Endothelial cell (in vitro differentiated cells): Measurements from ENCODE around the gene PHPT1. TPM values are rescaled to one million over a fixed set of nuclear protein-coding genes. Genes with fewer than 3 reads are reported as not detected.
A peak's percentile ranks its signal among the peaks of the same experiment; 100 is the strongest.
"Not testable (repeated sequence)": the region's sequence is repeated elsewhere in the genome, so short reads cannot be mapped to it uniquely, and the experiment has no call there.

Experiments
- DNase-seq: peaks from one replicate; pipeline ENCODE4 v3.0.0; 2021; ENCODE audit warnings: low spot score
- H3K27ac Mint-ChIP-seq: one replicate; pipeline ENCODE4 v1.8.0; 2021; ENCODE audit warnings: mixed read lengths, inconsistent platforms; ENCODE audit not compliant: unreplicated experiment
- H3K27me3 Mint-ChIP-seq: one replicate; pipeline ENCODE4 v1.8.0; 2021; ENCODE audit warnings: mild to moderate bottlenecking, moderate library complexity, mixed read lengths, inconsistent platforms; ENCODE audit not compliant: unreplicated experiment
- H3K36me3 Mint-ChIP-seq: one replicate; pipeline ENCODE4 v1.8.0; 2021; ENCODE audit warnings: mild to moderate bottlenecking, low read depth, mixed read lengths, inconsistent platforms; ENCODE audit not compliant: unreplicated experiment
- H3K4me1 Mint-ChIP-seq: one replicate; pipeline ENCODE4 v1.8.0; 2021; ENCODE audit warnings: mild to moderate bottlenecking, mixed read lengths, inconsistent platforms; ENCODE audit not compliant: unreplicated experiment
- H3K4me3 Mint-ChIP-seq: one replicate; pipeline ENCODE4 v1.8.0; 2021; ENCODE audit warnings: mild to moderate bottlenecking, mixed read lengths, inconsistent platforms; ENCODE audit not compliant: unreplicated experiment
- H3K9me3 Mint-ChIP-seq: one replicate; pipeline ENCODE4 v1.8.0; 2021; ENCODE audit warnings: mixed read lengths, inconsistent platforms; ENCODE audit not compliant: unreplicated experiment
- total RNA-seq: library from RNA; stranded (reverse); fragmentation: NEBNext Ultra II Directional; extraction: Animal tissue kit (Norgen Biotek cat#: 25700); gene quantifications from one replicate; pipeline ENCODE4 v1.2.1, GENCODE V29; 2021; ENCODE audit not compliant: unreplicated experiment
- TF ChIP-seq, protein P1 (sequence below): fragments of 200-600 bp; sonication (generic); IDR thresholded peaks from one replicate; pipeline ENCODE4 v1.5.0; 2021; ENCODE audit warnings: antibody characterized with exemption; ENCODE audit not compliant: unreplicated experiment

The PHPT1 gene
- total RNA-seq, 1 donor from 2014 or later, result 134 TPM

DNA sequence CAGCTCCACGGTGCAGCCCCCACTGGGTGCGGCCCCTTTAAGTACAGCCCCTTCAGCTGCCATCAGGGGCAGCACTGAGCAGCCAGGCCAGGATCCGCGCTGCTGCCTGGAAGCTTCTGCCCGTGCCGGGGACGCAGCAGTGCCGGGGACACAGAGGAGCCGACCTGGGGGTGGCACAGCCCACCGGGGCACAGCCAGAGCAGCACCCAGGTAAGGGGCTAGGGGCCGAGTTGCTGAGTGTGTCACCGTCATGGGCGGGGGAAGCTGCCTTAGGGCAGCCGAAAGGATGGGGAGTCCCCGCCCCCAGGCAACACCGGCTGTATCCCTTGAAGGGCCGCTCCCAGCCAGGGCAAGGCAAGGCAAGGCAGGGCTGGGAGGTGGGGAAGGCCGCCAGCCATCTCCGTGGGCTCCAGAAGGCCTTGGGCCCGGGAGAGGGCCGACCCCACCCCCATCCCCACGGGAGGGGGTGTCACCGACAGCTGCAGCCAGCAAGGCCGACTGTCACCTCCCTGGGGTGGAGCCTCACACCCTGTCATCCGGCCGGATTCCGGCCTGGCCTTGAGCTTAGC, 6.7 kb upstream of the PHPT1 start, which contains the start of gene AJM1:
Gene AJM1 (plus strand): TSS at position 99 of the 569 bp plus-strand sequence. CDS start 1,937 bp downstream, outside the sequence.
- not testable (repeated sequence) for H3K36me3 Mint-ChIP-seq, H3K27ac Mint-ChIP-seq, H3K9me3 Mint-ChIP-seq, H3K27me3 Mint-ChIP-seq, H3K4me1 Mint-ChIP-seq, H3K4me3 Mint-ChIP-seq
- TF ChIP-seq, protein P1, sequence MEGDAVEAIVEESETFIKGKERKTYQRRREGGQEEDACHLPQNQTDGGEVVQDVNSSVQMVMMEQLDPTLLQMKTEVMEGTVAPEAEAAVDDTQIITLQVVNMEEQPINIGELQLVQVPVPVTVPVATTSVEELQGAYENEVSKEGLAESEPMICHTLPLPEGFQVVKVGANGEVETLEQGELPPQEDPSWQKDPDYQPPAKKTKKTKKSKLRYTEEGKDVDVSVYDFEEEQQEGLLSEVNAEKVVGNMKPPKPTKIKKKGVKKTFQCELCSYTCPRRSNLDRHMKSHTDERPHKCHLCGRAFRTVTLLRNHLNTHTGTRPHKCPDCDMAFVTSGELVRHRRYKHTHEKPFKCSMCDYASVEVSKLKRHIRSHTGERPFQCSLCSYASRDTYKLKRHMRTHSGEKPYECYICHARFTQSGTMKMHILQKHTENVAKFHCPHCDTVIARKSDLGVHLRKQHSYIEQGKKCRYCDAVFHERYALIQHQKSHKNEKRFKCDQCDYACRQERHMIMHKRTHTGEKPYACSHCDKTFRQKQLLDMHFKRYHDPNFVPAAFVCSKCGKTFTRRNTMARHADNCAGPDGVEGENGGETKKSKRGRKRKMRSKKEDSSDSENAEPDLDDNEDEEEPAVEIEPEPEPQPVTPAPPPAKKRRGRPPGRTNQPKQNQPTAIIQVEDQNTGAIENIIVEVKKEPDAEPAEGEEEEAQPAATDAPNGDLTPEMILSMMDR, result peak; percentile 88
- DNase-seq, result peak; percentile 88

DNA sequence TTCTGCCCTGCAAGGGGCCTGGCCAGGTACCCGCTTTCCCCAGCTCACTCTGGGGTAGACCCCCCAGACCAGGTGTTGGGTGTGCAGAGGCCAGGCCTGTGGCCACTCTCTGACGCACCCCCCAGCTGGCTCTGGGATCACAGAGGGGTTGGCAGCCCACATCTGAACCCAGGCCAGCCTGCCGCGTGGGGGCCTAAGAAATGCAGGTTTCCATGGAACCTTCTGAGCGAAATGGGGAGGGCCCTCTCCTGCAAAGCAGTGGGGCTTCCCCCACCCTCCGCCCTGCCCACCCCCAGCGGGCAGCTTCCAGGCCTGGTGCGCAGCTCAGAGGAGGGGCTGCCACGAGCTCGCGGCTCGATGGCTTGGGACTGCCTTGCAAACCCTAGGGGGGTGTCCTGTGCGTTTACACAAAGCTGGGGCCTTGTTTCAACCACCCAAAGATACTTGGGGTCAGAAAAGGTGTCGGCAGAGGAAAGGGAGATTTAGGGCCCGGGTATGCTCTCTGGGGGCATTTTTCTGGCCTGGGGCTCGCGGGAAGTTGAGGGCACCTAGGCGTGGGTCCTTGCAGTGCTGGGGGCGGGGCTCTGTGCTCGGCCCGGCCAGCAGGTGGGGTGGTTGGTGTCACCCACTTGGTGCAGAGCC, 5.9 kb upstream of the PHPT1 start:
- not testable (repeated sequence) for DNase-seq, H3K27ac Mint-ChIP-seq, H3K9me3 Mint-ChIP-seq, H3K36me3 Mint-ChIP-seq, H3K27me3 Mint-ChIP-seq, H3K4me1 Mint-ChIP-seq
- peak overlapping the region; percentile 47 for H3K4me3 Mint-ChIP-seq

DNA sequence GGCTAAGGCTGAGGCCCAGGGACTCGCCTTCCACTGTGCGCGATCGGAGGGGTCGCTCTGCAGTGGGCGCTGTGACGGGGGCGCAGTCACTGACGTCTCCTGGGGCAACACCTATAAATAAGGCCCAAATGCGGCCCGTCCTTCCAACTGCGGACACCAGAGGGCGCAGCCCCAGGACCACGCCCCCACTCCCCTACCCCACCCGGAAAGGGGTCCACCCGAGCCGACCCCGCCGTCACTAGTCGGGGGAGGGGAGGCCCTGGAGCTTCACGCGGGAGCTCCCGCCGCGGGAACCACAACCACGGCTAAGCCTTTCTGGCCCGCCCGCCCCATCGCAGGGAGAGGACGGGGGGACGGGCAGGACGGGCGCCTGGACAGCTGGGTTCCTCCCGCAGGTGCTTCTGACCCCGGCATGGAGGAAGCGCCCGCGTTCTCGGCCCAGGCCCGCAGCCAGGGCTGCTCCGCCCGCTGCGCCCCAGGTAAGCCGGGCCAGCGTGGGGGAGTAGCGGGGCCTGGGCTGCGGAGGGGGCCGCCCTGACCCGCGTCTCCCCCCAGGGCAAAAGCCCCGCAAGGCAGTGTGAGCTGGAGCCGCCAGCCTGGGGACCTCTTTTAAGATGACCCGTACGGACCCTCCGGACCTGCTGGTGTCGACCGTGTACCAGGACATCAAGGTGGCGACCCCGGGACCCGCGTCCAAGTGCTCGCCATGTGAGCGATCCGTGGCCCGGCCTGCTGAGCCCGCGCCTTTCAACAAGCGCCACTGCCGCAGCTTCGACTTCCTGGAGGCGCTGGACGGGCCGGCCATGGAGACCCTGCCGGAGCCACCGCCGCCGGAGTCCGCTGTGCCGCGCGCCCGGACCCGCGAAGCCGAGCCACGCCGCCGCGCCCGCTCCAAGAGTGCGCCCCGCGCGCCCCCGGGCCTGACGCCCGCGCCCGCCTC, 5.1 kb upstream of the PHPT1 start:
- H3K27me3 Mint-ChIP-seq, H3K36me3 Mint-ChIP-seq, H3K27ac Mint-ChIP-seq, H3K9me3 Mint-ChIP-seq, H3K4me3 Mint-ChIP-seq, H3K4me1 Mint-ChIP-seq: not testable (repeated sequence)
- peak; percentile 68 for DNase-seq
- TF ChIP-seq, protein P1, result peak; percentile 80

DNA sequence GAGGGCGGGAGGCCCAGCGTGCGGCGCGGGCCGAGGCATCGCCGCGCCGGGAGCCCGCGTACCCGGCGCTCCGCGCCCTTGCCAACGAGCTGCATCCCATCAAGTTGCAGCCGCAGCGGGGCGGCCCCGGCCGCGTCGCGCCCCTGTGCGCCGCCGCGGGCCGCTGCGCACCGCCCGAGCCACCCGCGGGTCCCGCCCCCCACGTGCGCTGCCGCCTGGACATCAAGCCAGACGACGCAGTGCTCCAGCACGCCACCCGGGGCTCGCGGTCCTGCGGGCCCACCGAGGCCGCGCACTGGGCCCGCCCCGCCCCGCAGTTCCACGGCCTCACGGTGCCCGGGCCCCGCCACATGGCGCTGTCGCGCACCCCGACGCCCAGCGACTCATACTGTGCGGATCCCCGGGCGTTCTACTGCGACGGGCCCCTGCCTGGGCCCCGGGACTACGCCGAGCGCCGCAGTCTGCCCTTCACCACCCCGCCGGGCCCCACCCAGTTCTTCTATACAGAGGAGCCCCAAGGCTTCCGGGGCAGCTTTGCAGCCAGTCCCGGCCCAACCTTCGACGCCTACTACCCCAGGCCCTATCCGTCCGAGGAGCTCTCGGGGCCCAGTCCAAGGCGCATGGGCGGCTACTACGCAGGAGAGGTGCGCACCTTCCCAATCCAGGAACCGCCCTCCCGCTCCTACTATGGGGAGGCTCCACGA, 4.3 kb upstream of the PHPT1 start:
- Mint-ChIP-seq H3K9me3 (no peaks in the 10 kb centered on the region), H3K27me3 (peaks cover 8% of the 10 kb centered on the region), H3K36me3 (peaks cover 3% of the 10 kb centered on the region), H3K4me1 (no peaks in the 10 kb centered on the region), H3K4me3 (no peak overlapping the region), H3K27ac (no peak overlapping the region)
- TF ChIP-seq, protein P1, result no peak
- DNase-seq, result no peak
